HG02885 (cell line): ENCODE results near the gene CACNA1H.
"Not testable (repeated sequence)": the region's sequence is repeated elsewhere in the genome, so short reads cannot be mapped to it uniquely, and the experiment has no call there.

Source experiments
- ATAC-seq: cut with Tn5 transposase; IDR thresholded peaks from one replicate; pipeline ENCODE4 v1.9.1; 2021; ENCODE audit warnings: mild to moderate bottlenecking; ENCODE audit not compliant: unreplicated experiment, poor library complexity

CACNA1H gene

DNA sequence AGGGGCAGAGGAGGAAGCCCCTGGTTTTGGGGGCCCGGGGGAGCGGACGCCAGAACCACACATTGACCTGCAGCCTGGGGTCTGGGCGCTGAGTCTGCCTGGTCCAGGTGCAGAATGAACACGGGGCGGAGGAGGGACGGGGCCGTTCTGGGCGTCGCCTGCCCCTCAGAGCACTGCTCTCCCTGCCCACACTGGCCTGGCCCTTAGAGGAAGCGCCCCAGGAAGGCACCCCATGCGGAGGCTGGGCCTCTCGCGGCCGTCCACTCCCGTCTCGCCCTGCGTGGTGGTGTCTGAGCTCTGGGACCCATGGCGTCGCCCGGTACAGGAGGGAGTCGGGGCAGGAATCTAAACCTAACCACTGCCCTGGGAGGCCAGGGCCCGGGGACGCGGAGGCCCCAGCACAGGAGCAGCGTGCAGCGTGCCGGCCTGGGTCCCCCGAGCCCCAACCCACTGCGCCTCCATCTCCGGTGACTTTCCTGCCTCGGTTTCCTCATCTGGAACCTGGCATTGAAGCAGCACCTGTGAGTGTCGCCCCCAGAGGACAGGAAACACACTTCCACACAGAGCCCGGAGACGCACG, 107.3 kb downstream of the CACNA1H start:
- ATAC-seq: no peak

- no peak for ATAC-seq
These were observed 108.4 kb downstream of the CACNA1H start for GRCh38 chr16:1261131-1261892.

DNA sequence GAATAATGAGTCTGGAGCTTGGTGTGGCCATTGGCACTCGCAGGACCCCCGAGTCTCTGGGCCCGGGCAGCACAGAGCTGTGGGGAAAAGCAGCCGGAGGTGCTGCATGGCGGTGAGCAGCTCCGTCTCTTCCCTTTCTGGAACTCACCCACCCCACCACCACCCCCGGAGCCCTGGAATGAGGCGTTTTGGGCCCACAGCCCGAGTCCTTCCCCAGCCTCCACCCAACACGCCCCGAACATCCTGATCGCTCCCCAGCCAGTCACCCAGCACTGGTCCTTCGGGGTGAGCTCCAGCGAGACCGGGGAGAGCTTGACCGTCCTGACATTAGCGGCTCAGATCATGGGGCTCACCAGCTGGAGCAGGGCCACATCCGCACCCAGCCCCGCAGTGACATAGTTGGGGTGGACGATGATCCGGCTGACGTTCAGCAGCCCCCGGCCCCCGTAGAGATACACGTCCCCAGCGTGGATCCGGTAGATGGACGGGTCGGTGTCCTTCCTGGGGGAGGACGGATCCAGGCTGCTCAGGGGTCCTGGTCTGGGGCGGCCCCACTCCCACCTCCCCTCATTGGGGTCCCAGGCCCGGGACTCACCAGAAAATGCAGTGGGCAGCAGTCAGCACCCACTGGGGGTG, 109.4 kb downstream of the CACNA1H start:
- no peak for ATAC-seq

- no peak for ATAC-seq
These were observed 109.9 kb downstream of the CACNA1H start for GRCh38 chr16:1262846-1263221.

- no peak for ATAC-seq
These were observed 110.9 kb downstream of the CACNA1H start for GRCh38 chr16:1263591-1264344.

DNA sequence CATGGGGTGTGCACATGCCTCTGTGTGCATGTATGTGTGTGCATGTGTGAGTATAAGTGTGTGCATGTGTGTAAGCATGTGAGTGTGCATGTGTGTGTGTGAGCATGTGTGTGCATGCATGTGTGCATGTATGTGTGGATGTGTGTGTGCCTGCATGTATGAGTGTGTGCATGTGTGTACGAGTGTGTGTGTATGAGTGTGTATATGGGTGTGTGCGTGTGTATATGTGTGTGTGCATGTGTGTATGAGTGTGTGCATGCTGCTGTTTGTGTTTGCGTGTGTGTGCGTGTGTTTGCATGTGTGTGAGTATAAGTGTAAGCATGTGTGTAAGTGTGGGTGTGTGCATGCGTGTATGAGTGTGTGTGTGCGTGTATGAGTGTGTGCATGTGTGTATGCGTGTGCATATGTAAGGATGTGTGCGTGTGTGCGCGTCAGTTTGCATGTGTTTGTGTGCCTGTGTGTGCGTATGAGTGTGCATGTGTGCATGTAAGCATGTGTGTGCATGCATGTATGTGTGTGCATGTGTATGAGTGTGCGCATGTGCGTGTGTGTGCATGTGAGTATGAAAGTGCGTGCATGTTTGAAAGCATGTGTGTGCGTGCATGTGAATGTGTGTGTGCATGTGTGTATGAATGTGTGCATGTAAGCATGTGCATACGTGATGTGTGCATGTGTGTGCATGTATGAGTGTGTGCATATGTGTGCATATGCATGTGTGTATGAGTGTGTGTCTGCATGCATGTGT, 111.6 kb downstream of the CACNA1H start:
- no peak for ATAC-seq

DNA sequence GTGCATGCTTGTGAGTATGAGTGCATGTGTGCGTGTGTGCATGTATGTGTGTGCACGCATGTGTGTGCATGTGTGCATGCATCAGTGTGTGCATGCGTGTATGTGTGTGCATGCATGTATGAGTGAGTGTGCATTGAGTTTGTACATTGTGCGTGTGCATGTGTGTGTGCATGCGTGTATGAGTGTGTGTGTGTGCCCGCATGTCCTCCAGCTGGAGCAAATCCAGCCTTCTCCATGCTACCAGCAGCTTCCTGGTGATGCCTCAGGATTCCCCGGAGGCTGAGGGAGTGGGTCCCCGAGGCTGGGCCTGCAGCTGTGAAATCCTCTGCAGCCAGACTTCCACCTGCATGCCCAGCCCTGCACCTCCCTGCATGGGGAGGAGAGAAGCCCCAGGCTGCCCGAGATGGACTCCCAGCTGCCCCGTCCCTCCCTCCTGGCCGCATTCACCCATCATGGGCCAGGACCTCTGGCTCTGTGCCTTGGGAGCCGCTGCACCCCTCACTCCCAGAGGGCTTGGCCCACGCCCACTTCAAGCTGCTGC, 112.3 kb downstream of the CACNA1H start:
- no peak for ATAC-seq

DNA sequence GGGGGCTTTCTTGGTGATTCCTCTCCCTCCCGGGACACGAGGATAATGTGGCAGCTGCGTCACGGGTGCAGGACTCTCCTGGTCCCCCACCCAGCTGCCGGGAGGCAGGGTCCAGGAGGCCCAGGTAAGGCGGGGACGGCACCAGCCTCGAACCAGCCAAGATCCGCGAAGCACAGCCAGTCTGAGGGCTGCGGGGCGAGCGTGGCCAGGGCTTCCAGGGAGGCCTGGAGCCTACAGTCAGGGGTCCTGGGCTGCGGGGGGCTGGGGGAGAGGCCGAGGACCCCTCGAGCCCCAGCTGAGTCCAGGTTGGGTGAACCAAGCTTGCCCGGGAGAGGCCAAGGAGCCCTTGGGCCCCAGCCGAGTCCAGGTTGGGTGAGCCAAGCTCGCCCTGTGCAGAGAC, 112.9 kb downstream of the CACNA1H start:
- ATAC-seq: no peak

DNA sequence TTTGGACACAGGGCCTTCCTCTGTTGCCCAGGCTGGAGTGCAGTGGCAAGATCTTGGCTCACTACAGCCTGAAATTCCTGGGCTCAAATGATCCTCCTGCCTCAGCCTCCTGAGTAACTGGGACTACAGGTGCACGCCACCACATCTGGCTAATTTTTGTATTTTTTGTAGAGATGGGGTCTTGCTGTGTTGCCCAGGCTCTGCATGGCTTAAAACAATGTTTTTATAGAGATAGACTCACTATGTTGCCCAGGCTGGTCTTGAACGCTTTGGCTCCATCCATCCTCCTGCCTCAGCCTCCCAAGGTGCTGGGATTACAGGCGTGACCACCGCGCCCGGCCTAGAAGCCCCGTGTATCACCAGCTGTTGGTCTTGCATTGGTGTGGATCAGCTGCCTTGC, 116.5 kb downstream of the CACNA1H start:
- not testable (repeated sequence) for ATAC-seq

GRCh38 chr16:1271380-1271723, 118.4 kb downstream of the CACNA1H start:
- ATAC-seq: no peak
